Uterus (tissue), 2 donors: ENCODE data around the gene HMMR.

ENCODE experiments used
- CTCF ChIP-seq, 4 experiments: fragments of 200-600 bp in 2 of 4; fragments of 450-650 bp in 2 of 4; sonication (generic) in 2 of 4; IDR thresholded peaks; one replicate each; pipeline ENCODE4 v1.5.1; 2016 to 2019; ENCODE audit warnings: antibody characterized with exemption in 4 of 4, mild to moderate bottlenecking in 2 of 4, moderate library complexity in 1 of 4
- POLR2A ChIP-seq, 2 donors: fragments of 450-650 bp; IDR thresholded peaks; one replicate each; pipeline ENCODE4 v1.6.1; 2016; ENCODE audit warnings: antibody characterized with exemption in 2 of 2, mild to moderate bottlenecking in 1 of 2, moderate library complexity in 1 of 2

- no peak for TF ChIP-seq CTCF (IDR thresholded peaks at IDR 0.05)
- no peak for TF ChIP-seq POLR2A (IDR thresholded peaks at IDR 0.05)
Observed at GRCh38 chr5:163535290-163535689, 74.9 kb downstream of the HMMR start.
